Vagina (tissue), 2 donors: ENCODE measurements around the gene MIER1. TPM values are rescaled to one million over a fixed set of nuclear protein-coding genes. Genes with fewer than 3 reads are reported as not detected.

ENCODE experiments used
- DNase-seq, 2 donors: peaks; one replicate each; pipeline ENCODE4 v3.0.0-alpha.2; 2017; ENCODE audit errors: extremely low spot score in 2 of 2
- H3K27ac ChIP-seq: fragments of 200-600 bp; sonication (generic); one replicate; pipeline ENCODE4 v1.5.1; 2019
- H3K27me3 ChIP-seq: fragments of 200-600 bp; sonication (generic); one replicate; pipeline ENCODE4 v1.5.1; 2019
- H3K36me3 ChIP-seq, 2 donors: fragments of 200-600 bp; sonication (generic); one replicate each; pipeline ENCODE4 v1.5.1; 2017 to 2019
- H3K4me1 ChIP-seq: fragments of 200-600 bp; sonication (generic); one replicate; pipeline ENCODE4 v1.5.1; 2019
- H3K4me3 ChIP-seq, 2 donors: fragments of 200-600 bp; sonication (generic); 1 replicate in 1 of 2; 2 replicates in 1 of 2; pipeline ENCODE4 v1.5.1; 2016 to 2019
- H3K9me3 ChIP-seq: fragments of 200-600 bp; sonication (generic); one replicate; pipeline ENCODE4 v1.5.1; 2019
- CTCF ChIP-seq, 3 experiments: fragments of 450-650 bp in 2 of 3; fragments of 200-600 bp in 1 of 3; sonication (generic) in 1 of 3; IDR thresholded peaks; one replicate each; pipeline ENCODE4 v1.5.1; 2017 to 2019; ENCODE audit warnings: antibody characterized with exemption in 3 of 3, mild to moderate bottlenecking in 2 of 3, moderate library complexity in 2 of 3
- POLR2A ChIP-seq, 2 donors: fragments of 450-650 bp; IDR thresholded peaks; one replicate each; pipeline ENCODE4 v1.6.1; 2017; ENCODE audit warnings: antibody characterized with exemption in 2 of 2, mild to moderate bottlenecking in 2 of 2, moderate library complexity in 2 of 2
- POLR2AphosphoS5 ChIP-seq, 2 donors: sonication (generic); formaldehyde crosslinking; IDR thresholded peaks; one replicate each; pipeline ENCODE4 v1.9.0; 2017; ENCODE audit warnings: antibody characterized with exemption in 2 of 2, mild to moderate bottlenecking in 2 of 2, low read depth in 1 of 2; ENCODE audit not compliant: insufficient read depth in 1 of 2
- intact Hi-C: fragments of 100-400 bp; cut with DNase I; formaldehyde crosslinking; loops from one replicate; pipeline ENCODE4 v1.15.1; 2023
- total RNA-seq: library from RNA; depleted of rRNA; stranded (reverse); fragments of >200 nt; gene quantifications from one replicate; pipeline ENCODE4 v1.2.3, GENCODE V29; 2016

MIER1 gene
- total RNA-seq, 1 donor from 2014 or later, result 39.5 TPM

GRCh38 chr1:66929691-66929998 is 4.9 kb downstream of the MIER1 start:
- intact Hi-C loops, result no loop called here
- Histone ChIP-seq H3K4me1 (peaks cover 52% of the 10 kb centered on the region), H3K36me3 (no peaks in the 10 kb centered on the region), H3K4me3 (peak overlapping the region; percentile 91 to 94), H3K27ac (peak overlapping the region; percentile 97), H3K27me3 (no peaks in the 10 kb centered on the region), H3K9me3 (no peaks in the 10 kb centered on the region)
- no peak for TF ChIP-seq POLR2A (IDR thresholded peaks at IDR 0.05)
- DNase-seq, result no peak

GRCh38 chr1:66929999-66930822 is 5.4 kb downstream of the MIER1 start:
- Histone ChIP-seq H3K27ac (peak overlapping the region; percentile 97), H3K4me1 (peaks cover 58% of the 10 kb centered on the region), H3K27me3 (no peaks in the 10 kb centered on the region), H3K4me3 (peak overlapping the region; percentile 91 to 94), H3K36me3 (no peaks in the 10 kb centered on the region), H3K9me3 (no peaks in the 10 kb centered on the region)
- intact Hi-C loops, result no loop called here
- peak in 1 of 2 donors; percentile 95 for DNase-seq
- peak in 1 of 3 experiments; percentile 16 for TF ChIP-seq CTCF (IDR thresholded peaks at IDR 0.05)
- TF ChIP-seq POLR2AphosphoS5 (IDR thresholded peaks at IDR 0.05; ENCODE audit: insufficient read depth in 1 of 2, low read depth in 1 of 2), result peak in 1 of 2 donors; percentile 93
- peak; percentile 74 to 90 for TF ChIP-seq POLR2A (IDR thresholded peaks at IDR 0.05)

- intact Hi-C loops, result no loop called here
- H3K36me3 ChIP-seq, result no peaks in the 10 kb centered on the region
- H3K9me3 ChIP-seq, result no peaks in the 10 kb centered on the region
- H3K27me3 ChIP-seq, result no peaks in the 10 kb centered on the region
- no peak for DNase-seq
- no peak for TF ChIP-seq POLR2A (IDR thresholded peaks at IDR 0.05)
- peak overlapping the region; percentile 91 to 94 for H3K4me3 ChIP-seq
- H3K4me1 ChIP-seq, result peaks cover 56% of the 10 kb centered on the region
- H3K27ac ChIP-seq, result peak overlapping the region; percentile 97
These were observed 6.0 kb downstream of the MIER1 start for GRCh38 chr1:66930823-66931174.

- no peak for DNase-seq
- Histone ChIP-seq H3K27me3 (no peaks in the 10 kb centered on the region), H3K9me3 (no peaks in the 10 kb centered on the region), H3K4me1 (peaks cover 48% of the 10 kb centered on the region), H3K36me3 (no peaks in the 10 kb centered on the region), H3K27ac (peak overlapping the region; percentile 97), H3K4me3 (peak overlapping the region; percentile 91 to 94)
- TF ChIP-seq POLR2A (IDR thresholded peaks at IDR 0.05) (no peak), CTCF (IDR thresholded peaks at IDR 0.05) (no peak), POLR2AphosphoS5 (IDR thresholded peaks at IDR 0.05; ENCODE audit: insufficient read depth in 1 of 2, low read depth in 1 of 2) (no peak)
- intact Hi-C loops, result no loop called here
These were observed 6.8 kb downstream of the MIER1 start for GRCh38 chr1:66931590-66931989.

GRCh38 chr1:66932291-66932690 is 7.5 kb downstream of the MIER1 start:
- no peak for DNase-seq
- TF ChIP-seq POLR2AphosphoS5 (IDR thresholded peaks at IDR 0.05; ENCODE audit: insufficient read depth in 1 of 2, low read depth in 1 of 2) (no peak), POLR2A (IDR thresholded peaks at IDR 0.05) (no peak), CTCF (IDR thresholded peaks at IDR 0.05) (no peak)
- Histone ChIP-seq H3K9me3 (no peaks in the 10 kb centered on the region), H3K27ac (peak overlapping the region; percentile 40), H3K36me3 (no peaks in the 10 kb centered on the region), H3K4me3 (peak overlapping the region in 1 of 2 donors; percentile 12), H3K4me1 (peaks cover 47% of the 10 kb centered on the region), H3K27me3 (no peaks in the 10 kb centered on the region)
- intact Hi-C loops, result no loop called here

- Histone ChIP-seq H3K4me1 (peaks cover 52% of the 10 kb centered on the region), H3K4me3 (peak overlapping the region in 1 of 2 donors; percentile 23), H3K27me3 (no peaks in the 10 kb centered on the region), H3K36me3 (no peaks in the 10 kb centered on the region), H3K9me3 (no peaks in the 10 kb centered on the region), H3K27ac (peak overlapping the region; percentile 40)
- no peak for DNase-seq
- intact Hi-C loops, result no loop called here
- TF ChIP-seq CTCF (IDR thresholded peaks at IDR 0.05) (no peak), POLR2AphosphoS5 (IDR thresholded peaks at IDR 0.05; ENCODE audit: insufficient read depth in 1 of 2, low read depth in 1 of 2) (no peak), POLR2A (IDR thresholded peaks at IDR 0.05) (no peak)
These were observed 9.3 kb downstream of the MIER1 start for GRCh38 chr1:66933887-66934700.
